ENCODE measurements around the gene KRT72.

The KRT72 gene

GRCh38 chr12:52559979-52560378, 41.3 kb downstream of the KRT72 start:
- Histone ChIP-seq H3K4me2 (ENCODE audit: low read depth, low read length, poor library complexity, severe bottlenecking) (no peak overlapping the region), H3K9me3 (ENCODE audit: insufficient read depth, low read length) (no peaks in the 10 kb centered on the region), H3K79me2 (ENCODE audit: insufficient read depth, low read length) (no peaks in the 10 kb centered on the region), H3K4me3 (ENCODE audit: insufficient read depth, low read length, poor library complexity, severe bottlenecking) (no peak overlapping the region), H3F3A (ENCODE audit: insufficient read depth) (no peaks in the 10 kb centered on the region), H3K36me3 (ENCODE audit: low read length) (no peaks in the 10 kb centered on the region), H3K27me3 (ENCODE audit: low read length) (no peaks in the 10 kb centered on the region), H3K9me2 (replicated peaks; ENCODE audit: insufficient read depth, low read length) (no peaks in the 10 kb centered on the region), H3K27ac (ENCODE audit: low read depth, low read length) (no peak overlapping the region), H2AFZ (ENCODE audit: low read depth, low read length, severe bottlenecking) (no peak overlapping the region), H3K9ac (ENCODE audit: low read length) (no peak overlapping the region), H4K20me1 (ENCODE audit: low read depth, low read length) (no peaks in the 10 kb centered on the region)
- TF ChIP-seq, protein P1, sequence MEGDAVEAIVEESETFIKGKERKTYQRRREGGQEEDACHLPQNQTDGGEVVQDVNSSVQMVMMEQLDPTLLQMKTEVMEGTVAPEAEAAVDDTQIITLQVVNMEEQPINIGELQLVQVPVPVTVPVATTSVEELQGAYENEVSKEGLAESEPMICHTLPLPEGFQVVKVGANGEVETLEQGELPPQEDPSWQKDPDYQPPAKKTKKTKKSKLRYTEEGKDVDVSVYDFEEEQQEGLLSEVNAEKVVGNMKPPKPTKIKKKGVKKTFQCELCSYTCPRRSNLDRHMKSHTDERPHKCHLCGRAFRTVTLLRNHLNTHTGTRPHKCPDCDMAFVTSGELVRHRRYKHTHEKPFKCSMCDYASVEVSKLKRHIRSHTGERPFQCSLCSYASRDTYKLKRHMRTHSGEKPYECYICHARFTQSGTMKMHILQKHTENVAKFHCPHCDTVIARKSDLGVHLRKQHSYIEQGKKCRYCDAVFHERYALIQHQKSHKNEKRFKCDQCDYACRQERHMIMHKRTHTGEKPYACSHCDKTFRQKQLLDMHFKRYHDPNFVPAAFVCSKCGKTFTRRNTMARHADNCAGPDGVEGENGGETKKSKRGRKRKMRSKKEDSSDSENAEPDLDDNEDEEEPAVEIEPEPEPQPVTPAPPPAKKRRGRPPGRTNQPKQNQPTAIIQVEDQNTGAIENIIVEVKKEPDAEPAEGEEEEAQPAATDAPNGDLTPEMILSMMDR (IDR thresholded peaks at IDR 0.05; ENCODE audit: insufficient read depth, low read length, poor library complexity, severe bottlenecking), result no peak
- TF ChIP-seq EZH2phosphoT487 (conservative IDR thresholded peaks at IDR 0.05; ENCODE audit: low read length), result no peak

DNA sequence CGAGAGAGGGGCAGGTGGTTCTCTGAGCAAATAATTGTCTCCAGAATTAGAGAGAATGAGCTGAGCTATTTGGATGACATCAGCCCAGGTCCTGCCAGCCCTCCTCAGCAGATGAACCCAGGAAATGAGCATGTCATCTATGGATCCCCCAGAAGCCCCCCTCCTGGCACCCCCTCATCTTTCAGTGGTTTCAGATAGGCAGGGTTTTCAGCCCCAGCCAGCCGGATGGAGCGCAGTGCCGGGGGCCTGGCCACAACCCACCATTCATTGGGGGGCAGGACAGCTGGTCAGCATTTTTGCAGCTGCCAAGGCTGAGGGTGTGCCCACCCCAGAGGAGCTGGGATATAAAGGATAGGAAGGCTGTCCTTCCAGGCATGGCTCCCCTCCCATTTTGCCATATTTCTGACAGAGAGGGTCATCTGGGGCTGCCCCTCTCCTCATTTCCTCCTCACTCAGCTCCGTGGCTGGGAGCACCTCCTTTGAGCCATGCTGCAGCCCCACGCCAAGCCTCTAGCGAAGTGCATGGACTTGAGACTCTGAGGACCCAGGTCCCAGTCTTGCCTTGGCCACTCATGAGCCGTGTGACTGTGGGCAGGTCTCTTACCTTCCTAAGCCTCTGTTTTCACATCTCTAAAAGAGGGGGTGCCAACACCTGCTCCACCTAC, 42.4 kb downstream of the KRT72 start:
- no peaks in the 10 kb centered on the region for H3K79me2 ChIP-seq (ENCODE audit: insufficient read depth, low read length)
- TF ChIP-seq EZH2phosphoT487 (conservative IDR thresholded peaks at IDR 0.05; ENCODE audit: low read length), result no peak
- TF ChIP-seq, protein P1 (IDR thresholded peaks at IDR 0.05; ENCODE audit: insufficient read depth, low read length, poor library complexity, severe bottlenecking), result no peak

DNA sequence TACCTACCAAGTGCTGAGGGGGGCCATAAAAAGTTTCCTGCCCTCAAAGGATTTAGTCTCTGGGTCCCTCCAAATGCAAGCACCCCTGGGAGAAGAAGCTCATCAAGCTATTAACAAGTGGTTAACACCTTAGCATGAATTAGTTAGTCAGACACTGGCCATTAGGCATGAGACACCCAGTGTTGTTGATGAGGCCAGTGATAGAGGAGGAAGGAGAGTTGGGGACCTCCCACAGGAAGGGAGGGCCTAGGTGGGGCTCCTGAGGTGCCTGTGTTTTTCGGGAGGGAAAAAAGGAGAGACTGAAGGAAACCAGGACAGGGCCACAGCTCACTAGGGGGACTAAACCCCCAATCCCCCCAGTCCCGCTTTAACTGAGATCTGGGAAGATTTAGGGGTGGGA, 43.8 kb downstream of the KRT72 start:
- no peak overlapping the region for H3K4me3 ChIP-seq (ENCODE audit: insufficient read depth, low read length, poor library complexity, severe bottlenecking)
- H3K9me2 ChIP-seq (replicated peaks; ENCODE audit: insufficient read depth, low read length), result no peaks in the 10 kb centered on the region
- H3K4me2 ChIP-seq (ENCODE audit: low read depth, low read length, poor library complexity, severe bottlenecking), result no peak overlapping the region
- no peak overlapping the region for H2AFZ ChIP-seq (ENCODE audit: low read depth, low read length, severe bottlenecking)
- no peaks in the 10 kb centered on the region for H4K20me1 ChIP-seq (ENCODE audit: low read depth, low read length)
- no peaks in the 10 kb centered on the region for H3K36me3 ChIP-seq (ENCODE audit: low read length)
- TF ChIP-seq, protein P1 (IDR thresholded peaks at IDR 0.05; ENCODE audit: insufficient read depth, low read length, poor library complexity, severe bottlenecking), result no peak
- no peak for TF ChIP-seq EZH2phosphoT487 (conservative IDR thresholded peaks at IDR 0.05; ENCODE audit: low read length)
- no peak overlapping the region for H3K27ac ChIP-seq (ENCODE audit: low read depth, low read length)
- H3K79me2 ChIP-seq (ENCODE audit: insufficient read depth, low read length), result no peaks in the 10 kb centered on the region
- H3F3A ChIP-seq (ENCODE audit: insufficient read depth), result no peaks in the 10 kb centered on the region
- no peaks in the 10 kb centered on the region for H3K9me3 ChIP-seq (ENCODE audit: insufficient read depth, low read length)
- no peaks in the 10 kb centered on the region for H3K27me3 ChIP-seq (ENCODE audit: low read length)
- H3K9ac ChIP-seq (ENCODE audit: low read length), result no peak overlapping the region

More for the DNA sequence above, 42.4 kb downstream of the KRT72 start:
- Histone ChIP-seq H3K9ac (ENCODE audit: low read length) (no peak overlapping the region), H3K36me3 (ENCODE audit: low read length) (no peaks in the 10 kb centered on the region), H3K9me3 (ENCODE audit: insufficient read depth, low read length) (no peaks in the 10 kb centered on the region), H3K27me3 (ENCODE audit: low read length) (no peaks in the 10 kb centered on the region), H3F3A (ENCODE audit: insufficient read depth) (no peaks in the 10 kb centered on the region), H2AFZ (ENCODE audit: low read depth, low read length, severe bottlenecking) (no peak overlapping the region), H3K27ac (ENCODE audit: low read depth, low read length) (no peak overlapping the region), H4K20me1 (ENCODE audit: low read depth, low read length) (no peaks in the 10 kb centered on the region), H3K4me3 (ENCODE audit: insufficient read depth, low read length, poor library complexity, severe bottlenecking) (no peak overlapping the region), H3K9me2 (replicated peaks; ENCODE audit: insufficient read depth, low read length) (no peaks in the 10 kb centered on the region), H3K4me2 (ENCODE audit: low read depth, low read length, poor library complexity, severe bottlenecking) (no peak overlapping the region)
